Measurements from ENCODE around the gene TEX29.

DNA sequence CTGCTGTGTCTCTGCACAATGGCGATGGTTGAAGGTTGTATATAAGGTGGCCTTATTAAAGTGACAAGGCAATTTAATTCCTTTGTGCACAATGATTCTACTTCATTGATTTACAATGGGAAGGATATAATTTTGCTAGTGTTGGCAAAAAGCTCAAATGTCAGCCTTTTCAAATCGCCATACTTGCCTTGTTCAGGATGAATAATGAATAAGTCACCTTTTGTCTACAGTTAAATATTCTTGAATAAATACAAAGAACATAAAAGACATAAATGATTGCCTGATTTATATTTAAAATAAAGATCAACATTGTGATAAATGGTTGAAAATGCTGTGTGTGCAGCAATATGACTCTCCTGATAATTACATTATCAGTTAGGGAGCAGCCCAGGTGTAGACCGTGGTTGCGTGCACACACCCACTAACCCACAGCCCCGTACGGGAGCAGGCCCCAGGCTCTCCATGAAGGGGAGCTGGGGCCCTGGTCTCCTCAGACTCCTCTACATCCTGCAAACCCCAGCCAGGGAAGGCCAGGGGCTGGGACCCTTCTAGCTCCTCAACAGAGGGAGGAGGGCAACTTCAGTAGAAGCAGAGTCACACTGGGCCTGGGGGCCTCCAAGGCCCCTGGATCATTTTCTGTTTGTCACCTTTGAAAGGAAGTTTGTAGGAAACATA, 64.9 kb downstream of the TEX29 start:
- TF ChIP-seq, protein P1, sequence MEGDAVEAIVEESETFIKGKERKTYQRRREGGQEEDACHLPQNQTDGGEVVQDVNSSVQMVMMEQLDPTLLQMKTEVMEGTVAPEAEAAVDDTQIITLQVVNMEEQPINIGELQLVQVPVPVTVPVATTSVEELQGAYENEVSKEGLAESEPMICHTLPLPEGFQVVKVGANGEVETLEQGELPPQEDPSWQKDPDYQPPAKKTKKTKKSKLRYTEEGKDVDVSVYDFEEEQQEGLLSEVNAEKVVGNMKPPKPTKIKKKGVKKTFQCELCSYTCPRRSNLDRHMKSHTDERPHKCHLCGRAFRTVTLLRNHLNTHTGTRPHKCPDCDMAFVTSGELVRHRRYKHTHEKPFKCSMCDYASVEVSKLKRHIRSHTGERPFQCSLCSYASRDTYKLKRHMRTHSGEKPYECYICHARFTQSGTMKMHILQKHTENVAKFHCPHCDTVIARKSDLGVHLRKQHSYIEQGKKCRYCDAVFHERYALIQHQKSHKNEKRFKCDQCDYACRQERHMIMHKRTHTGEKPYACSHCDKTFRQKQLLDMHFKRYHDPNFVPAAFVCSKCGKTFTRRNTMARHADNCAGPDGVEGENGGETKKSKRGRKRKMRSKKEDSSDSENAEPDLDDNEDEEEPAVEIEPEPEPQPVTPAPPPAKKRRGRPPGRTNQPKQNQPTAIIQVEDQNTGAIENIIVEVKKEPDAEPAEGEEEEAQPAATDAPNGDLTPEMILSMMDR (IDR thresholded peaks at IDR 0.05; ENCODE audit: borderline replicate concordance, extremely low read depth, low read length, poor library complexity, severe bottlenecking): no peak
- no peak for TF ChIP-seq EZH2 (IDR thresholded peaks at IDR 0.05; ENCODE audit: borderline replicate concordance, low read depth, low read length, severe bottlenecking)
